HG02885 (cell line): ENCODE data around the gene CCDC201.
"Not testable (repeated sequence)": the region's sequence is repeated elsewhere in the genome, so short reads cannot be mapped to it uniquely, and the experiment has no call there.

ENCODE experiments used
- ATAC-seq: cut with Tn5 transposase; IDR thresholded peaks from one replicate; pipeline ENCODE4 v1.9.1; 2021; ENCODE audit warnings: mild to moderate bottlenecking; ENCODE audit not compliant: unreplicated experiment, poor library complexity

CCDC201 gene

DNA sequence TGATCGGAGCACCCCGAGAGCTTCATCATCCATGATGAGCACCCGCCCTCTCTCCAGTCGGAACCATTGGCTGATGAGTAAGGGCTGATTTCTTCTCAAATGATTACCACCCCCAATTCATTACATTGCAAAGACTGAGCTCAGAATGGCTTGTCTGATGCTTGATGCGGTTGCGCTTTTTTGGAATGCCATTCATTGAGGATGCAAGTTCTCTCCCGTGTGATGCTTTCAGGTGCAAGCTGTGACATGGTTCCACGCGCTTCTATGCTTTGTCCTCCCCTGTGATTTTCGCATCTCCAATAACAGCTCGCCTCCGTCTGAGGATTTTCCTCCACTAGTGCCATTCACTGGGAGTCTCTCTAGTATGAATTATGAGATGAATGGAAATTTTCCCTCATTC is 43.0 kb downstream of the CCDC201 start:
- ATAC-seq = not testable (repeated sequence)

DNA sequence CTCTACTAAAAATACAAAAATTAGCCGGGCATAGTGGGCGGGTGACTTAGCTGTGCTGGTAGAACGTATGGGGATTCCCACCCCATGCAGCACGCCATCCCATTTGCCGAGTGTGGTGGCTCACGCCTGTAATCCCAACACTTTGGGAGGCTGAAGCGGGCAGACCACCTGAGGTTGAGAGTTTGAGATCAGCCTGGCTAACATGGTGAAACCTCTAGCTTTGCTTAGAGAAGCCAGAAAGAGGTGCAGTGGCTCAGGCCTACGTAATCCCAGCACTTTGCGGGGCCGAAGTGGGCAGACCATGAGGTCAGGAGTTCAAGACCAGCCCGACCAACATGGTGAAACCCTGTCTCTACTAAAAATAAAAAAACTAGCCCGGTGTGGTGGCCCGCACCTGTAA is 45.2 kb downstream of the CCDC201 start:
- ATAC-seq = not testable (repeated sequence)

DNA sequence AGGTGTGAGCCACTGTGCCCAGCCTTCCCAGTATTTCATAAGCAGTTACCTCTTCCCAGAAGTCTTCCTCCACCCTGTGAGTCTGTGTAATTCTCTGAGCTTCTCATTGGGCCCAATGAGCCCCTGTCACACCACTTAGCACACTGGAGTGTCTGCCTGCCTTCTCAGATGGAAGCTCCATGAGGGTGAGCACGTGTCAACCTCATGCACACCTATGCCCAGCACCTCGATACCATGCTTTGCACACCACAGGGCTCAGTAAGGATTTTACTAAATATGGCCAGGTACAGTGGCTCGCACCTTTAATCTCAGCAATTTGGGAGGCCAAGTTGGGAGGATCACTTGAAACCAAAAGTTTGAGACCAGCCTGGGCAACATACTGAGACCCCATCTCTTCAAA is 46.3 kb downstream of the CCDC201 start:
- ATAC-seq = not testable (repeated sequence)

DNA sequence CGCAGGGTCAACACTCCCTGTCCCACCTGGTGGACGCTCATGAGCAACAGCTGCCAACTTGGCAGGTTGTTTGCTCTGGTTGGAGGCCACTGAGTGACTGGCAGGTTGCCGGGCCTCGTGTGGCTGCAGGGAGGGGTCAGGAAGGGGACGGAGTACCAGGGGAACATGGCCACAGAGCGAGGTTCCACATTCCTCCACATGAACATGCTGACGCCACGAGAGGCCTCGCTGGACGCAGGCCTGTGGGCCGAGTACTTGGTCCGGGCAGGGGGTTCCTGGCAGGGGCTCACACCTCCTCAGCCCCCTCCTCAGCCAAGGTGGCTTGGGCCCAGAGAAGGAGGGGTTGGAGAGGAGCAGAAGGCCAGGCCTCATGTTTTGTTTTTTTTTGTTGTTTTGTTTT is 54.1 kb downstream of the CCDC201 start:
- not testable (repeated sequence) for ATAC-seq

DNA sequence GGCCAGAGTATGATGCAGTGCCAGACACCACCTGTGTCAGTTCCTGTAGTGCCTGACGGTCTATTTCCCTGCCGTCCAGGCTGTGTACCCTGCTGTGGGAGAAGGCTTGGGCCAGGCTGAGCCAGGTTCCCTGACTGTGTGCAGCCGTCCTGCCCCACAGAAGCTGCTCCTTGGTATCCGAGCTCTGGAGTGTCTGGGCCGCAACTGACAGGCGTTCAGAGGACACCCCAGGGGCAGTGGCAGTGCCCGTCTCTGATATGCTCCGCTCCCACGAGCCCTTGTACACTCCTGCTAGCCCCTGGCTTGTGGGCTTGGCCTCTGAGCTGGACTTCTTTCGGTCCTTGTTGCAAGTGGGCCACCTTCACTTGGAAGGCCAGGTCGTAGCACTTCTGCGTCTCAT is 55.0 kb downstream of the CCDC201 start:
- ATAC-seq = not testable (repeated sequence)

DNA sequence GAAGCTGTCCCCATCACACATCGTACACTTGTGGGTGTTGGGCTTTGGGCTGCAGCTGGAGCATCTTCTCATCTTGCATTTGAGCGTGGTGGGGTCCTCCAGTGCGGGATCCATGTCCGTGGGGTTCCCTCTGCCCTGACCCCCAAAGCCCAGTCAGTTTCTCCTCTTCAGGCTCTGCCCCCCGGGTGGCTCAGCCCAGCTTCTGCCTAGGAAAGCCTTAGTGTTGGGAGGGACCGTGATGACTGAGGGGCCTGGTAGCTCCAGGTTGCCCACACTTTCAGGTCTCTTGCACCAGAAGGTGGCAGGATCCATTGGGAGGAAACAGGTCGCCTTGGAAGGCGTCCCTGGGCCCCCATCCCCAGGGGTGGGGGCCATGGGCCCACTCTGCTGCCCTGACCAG is 55.9 kb downstream of the CCDC201 start:
- ATAC-seq = not testable (repeated sequence)

DNA sequence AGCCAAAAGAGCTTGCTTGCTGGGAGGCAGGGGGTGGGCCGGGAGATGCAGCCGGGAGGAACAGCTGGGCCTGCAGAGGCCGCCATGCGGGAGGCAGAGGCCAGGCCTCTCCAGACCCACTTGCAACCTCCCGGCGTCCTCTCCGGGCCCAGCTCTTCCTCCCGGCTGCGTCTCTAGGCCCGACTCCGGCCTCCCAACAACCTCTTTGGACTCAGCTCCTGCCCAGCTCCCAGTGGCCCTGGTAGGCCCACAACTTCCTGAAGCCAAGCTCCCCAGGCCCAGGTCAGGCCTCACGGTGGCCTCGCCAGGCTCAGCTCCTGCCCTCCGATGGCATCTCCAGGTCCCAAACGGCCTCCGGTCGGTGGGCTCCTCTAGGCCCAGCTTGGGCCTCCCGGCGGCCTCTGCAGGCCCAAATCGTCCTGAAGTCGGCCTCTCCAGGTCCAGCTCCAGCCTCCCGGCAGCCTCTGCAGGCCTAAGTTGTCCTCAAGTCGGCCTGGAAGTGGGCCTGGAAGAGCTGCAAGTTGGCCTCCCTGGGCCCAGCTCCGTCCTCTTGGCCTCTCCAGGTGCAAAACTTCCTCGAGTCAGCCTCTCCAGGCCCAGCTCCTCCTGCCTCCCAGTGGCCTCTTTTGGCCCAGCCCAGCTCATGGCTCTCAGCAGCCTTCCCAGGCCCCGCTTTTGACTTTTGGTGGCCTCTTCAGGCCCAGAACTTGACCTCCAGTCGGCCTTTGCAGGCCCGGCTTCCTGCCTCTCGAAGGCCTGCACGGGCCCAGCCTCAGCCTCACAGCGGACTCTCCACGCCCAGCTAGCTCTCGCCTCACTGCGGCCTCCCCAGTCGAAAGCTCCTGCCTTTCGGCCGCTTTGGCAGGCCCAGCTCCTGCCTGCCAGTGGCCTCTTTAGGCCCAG is 58.4 kb downstream of the CCDC201 start:
- ATAC-seq = not testable (repeated sequence)

DNA sequence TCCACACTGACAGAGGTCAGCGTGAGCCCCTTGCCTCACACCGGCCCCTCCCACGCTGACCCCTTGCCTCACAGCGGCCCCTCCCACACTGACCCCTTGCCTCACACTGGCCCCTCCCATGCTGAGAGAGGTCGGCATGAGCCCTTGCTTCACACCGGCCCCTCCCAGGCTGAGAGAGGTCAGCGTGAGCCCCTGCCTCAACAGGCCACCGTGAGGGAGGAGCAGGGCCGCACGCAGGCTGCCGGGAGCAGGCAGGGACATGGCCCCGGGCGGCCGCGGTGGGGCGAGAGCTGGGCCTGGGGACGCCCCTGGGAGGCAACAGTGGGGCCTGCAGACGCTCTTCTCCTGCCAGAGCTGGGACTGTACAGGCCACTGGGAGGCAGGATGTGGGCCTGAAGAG is 59.1 kb downstream of the CCDC201 start:
- not testable (repeated sequence) for ATAC-seq

DNA sequence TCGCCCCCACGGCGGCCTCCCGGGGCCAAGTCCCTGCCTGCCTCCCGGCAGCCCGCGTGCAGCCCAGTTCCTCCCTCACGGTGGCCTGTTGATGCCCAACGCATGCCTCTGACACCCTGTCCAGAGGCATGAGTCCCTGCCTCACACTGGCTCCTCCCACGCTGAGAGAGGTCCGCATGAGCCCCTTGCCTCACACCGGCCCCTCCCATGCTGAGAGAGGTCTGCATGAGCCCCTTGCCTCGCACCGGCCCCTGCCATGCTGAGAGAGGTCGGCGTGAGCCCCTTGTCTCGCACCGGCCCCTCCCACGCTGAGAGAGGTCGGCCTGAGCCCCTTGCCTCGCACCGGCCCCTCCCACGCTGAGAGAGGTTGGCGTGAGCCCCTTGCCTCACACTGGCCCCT is 59.9 kb downstream of the CCDC201 start:
- no peak for ATAC-seq

DNA sequence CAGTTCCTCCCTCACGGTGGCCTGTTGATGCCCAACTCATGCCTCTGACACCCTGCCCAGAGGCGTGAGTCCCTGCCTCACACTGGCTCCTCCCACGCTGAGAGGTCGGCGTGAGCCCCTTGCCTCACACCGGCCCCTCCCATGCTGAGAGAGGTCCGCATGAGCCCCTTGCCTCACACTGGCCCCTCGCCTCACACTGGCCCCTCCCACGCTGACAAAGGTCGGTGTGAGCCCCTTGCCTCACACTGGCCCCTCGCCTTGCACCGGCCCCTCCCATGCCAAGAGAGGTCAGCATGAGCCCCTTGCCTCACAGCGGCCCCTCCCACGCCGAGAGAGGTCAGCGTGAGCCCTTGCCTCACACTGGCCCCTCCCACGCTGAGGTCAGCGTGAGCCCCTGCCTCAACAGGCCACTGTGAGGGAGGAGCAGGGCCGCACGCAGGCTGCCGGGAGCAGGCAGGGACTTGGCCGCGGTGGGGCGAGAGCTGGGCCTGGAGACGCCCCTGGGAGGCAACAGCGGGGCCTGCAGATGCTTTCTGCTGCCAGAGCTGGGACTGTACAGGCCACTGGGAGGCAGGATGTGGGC is 61.1 kb downstream of the CCDC201 start:
- not testable (repeated sequence) for ATAC-seq

DNA sequence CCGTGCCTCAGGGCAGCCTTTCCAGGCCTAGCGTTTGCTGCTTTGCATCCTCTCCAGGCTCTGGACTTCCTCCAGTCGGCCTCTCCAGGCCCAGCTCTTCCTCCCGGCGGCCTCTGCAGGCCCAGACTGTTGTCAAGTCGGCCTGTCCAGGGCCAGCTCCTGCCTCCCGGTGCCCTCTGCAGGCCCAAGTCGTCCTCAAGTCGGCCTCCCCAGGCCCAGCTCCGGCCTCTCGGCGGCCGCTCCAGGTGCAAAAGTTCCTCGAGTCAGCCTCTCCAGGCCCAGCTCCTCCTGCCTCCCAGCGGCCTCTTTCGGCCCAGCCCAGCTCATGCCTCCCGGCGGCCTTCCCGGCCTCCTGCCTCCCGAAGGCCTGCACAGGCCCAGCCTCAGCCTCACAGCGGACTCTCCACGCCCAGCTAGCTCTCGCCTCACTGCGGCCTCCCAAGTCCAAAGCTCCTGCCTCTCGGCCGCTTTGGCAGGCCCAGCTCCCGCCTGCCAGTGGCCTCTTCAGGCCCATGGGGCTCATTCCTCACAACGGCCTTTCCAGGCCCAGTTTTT is 62.4 kb downstream of the CCDC201 start:
- not testable (repeated sequence) for ATAC-seq
